ENCODE results near the gene NCBP3. TPM values are rescaled to one million over a fixed set of nuclear protein-coding genes. Genes with fewer than 3 reads are reported as not detected.
A peak's percentile ranks its signal among the peaks of the same experiment; 100 is the strongest.

NCBP3 gene
- total RNA-seq, 2 experiments from 2014 or later = 25.0 to 29.5 TPM

- DNase-seq (no peak), ATAC-seq (ENCODE audit: poor library complexity) (no peak)
- H3K27me3 ChIP-seq (ENCODE audit: control insufficient read depth in 1 of 2, insufficient read depth in 2 of 2, low read length in 2 of 2) = no peaks in the 10 kb centered on the region
- H3K4me3 Mint-ChIP-seq = no peak overlapping the region
- H3K4me3 ChIP-seq (ENCODE audit: low read length) = no peak overlapping the region
- H3K9me3 Mint-ChIP-seq = no peaks in the 10 kb centered on the region
- CTCF ChIA-PET = interaction anchor here (2.2 kb wide), 1 partner anchor 22 kb away, joined by 8 read pairs; no protein-coding TSS in a partner anchor
- no peaks in the 10 kb centered on the region for H3K9me3 ChIP-seq (ENCODE audit: control insufficient read depth in 1 of 2, insufficient read depth in 1 of 2, low read length in 2 of 2)
- POLR2A ChIA-PET = interaction anchor here (2.1 kb wide), 1 partner anchor 9 kb away, joined by 5 read pairs; no protein-coding TSS in a partner anchor
- intact Hi-C loops (cut with DNase I, micrococcal nuclease) = no loop called here
- H3K4me1 ChIP-seq (ENCODE audit: insufficient read depth, low read length) = peaks cover 37% of the 10 kb centered on the region
- H3K36me3 ChIP-seq (ENCODE audit: insufficient read depth, low read length) = no peaks in the 10 kb centered on the region
- H3K27me3 Mint-ChIP-seq = no peaks in the 10 kb centered on the region
- H3K27ac ChIP-seq (ENCODE audit: low read depth in 1 of 2, low read length in 2 of 2) = no peak overlapping the region
- TF ChIP-seq CTCF (IDR thresholded peaks at IDR 0.05) = no peak
- H3K36me3 Mint-ChIP-seq (ENCODE audit: low read depth) = no peaks in the 10 kb centered on the region
- peaks cover 29% of the 10 kb centered on the region for H3K4me1 Mint-ChIP-seq (ENCODE audit: low read depth)
- H3K27ac Mint-ChIP-seq = no peak overlapping the region
Observed at GRCh38 chr17:3759597-3760216, 86.3 kb downstream of the NCBP3 start.

DNA sequence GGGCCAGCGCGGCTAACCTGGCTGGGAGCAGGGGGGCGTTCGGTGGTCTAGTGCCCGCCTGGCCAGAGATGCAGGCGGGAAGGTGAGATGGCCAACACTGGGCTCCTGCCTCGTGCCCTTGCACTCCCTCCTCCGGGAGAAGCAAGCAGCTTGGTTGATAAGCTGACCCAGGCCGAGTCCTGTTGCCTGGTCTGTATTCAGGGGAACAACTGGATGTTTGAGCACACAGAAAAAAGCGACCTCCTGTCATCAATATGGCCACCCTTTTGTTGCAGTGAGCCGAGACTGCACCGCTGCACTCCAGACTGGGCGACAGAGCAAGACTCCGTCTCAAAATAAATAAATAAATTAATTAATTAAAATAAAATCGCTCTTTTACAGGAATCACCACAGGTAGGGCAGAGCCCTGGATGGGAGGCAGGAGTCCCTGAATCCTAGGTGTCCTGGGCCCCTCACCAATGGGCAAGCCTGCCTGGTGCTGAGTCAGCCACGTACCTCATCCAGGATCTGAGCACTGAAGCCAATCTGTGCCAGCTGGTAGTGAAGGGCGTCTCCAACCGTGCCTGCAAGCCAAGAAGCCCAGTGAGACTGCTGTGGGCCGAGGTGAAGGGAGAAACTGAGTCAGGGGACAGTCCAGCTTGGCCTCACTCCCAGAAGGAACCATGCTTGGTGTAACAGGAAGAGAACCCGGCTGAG, 90.6 kb downstream of the NCBP3 start:
- Mint-ChIP-seq H3K4me3 (peak overlapping the region; percentile 58), H3K36me3 (ENCODE audit: low read depth) (no peaks in the 10 kb centered on the region)
- H3K4me3 ChIP-seq (ENCODE audit: low read length) = peak overlapping the region; percentile 40

More for the DNA sequence above, 90.6 kb downstream of the NCBP3 start:
- ATAC-seq (ENCODE audit: poor library complexity) (no peak), DNase-seq (no peak)
- Histone ChIP-seq H3K36me3 (ENCODE audit: insufficient read depth, low read length) (no peaks in the 10 kb centered on the region), H3K27ac (ENCODE audit: low read depth in 1 of 2, low read length in 2 of 2) (peak overlapping the region in 1 of 2 donors; percentile 59), H3K9me3 (ENCODE audit: control insufficient read depth in 1 of 2, insufficient read depth in 1 of 2, low read length in 2 of 2) (no peaks in the 10 kb centered on the region), H3K27me3 (ENCODE audit: control insufficient read depth in 1 of 2, insufficient read depth in 2 of 2, low read length in 2 of 2) (no peaks in the 10 kb centered on the region), H3K4me1 (ENCODE audit: insufficient read depth, low read length) (peaks cover 47% of the 10 kb centered on the region)
- H3K4me1 Mint-ChIP-seq (ENCODE audit: low read depth) = peaks cover 39% of the 10 kb centered on the region
- POLR2A ChIA-PET = interaction anchor here (1.0 to 1.9 kb wide), 5 partner anchors 15 to 91 kb away, joined by 3 to 7 read pairs (median 5); partner anchors contain the start of gene NCBP3
- peak overlapping the region; percentile 80 for H3K27ac Mint-ChIP-seq
- intact Hi-C loops (cut with DNase I, micrococcal nuclease) = no loop called here
- CTCF ChIA-PET = interaction anchor here (1.9 kb wide), 1 partner anchor 17 kb away, joined by 6 read pairs; no protein-coding TSS in a partner anchor
- H3K27me3 Mint-ChIP-seq = no peaks in the 10 kb centered on the region
- no peaks in the 10 kb centered on the region for H3K9me3 Mint-ChIP-seq
- TF ChIP-seq CTCF (IDR thresholded peaks at IDR 0.05) = no peak

Data from CD4-positive, alpha-beta T cell (primary cell).